Lower lobe of right lung (tissue), 2 donors: Measurements from ENCODE around the gene C4BPA. TPM values are rescaled to one million over a fixed set of nuclear protein-coding genes. Genes with fewer than 3 reads are reported as not detected.

Source experiments
- ATAC-seq, 2 donors: fragments of 200-7000 bp; cut with Tn5 transposase; one replicate each; pipeline ENCODE4 v1.9.1; 2020 to 2022; ENCODE audit warnings: mild to moderate bottlenecking in 2 of 2, moderate library complexity in 2 of 2
- DNase-seq: peaks from one replicate; pipeline ENCODE4 v3.0.0-alpha.2; 2020
- H3K27ac ChIP-seq: fragments of 200-600 bp; one replicate; pipeline ENCODE4 v1.8.0; 2022
- H3K27me3 ChIP-seq: fragments of 200-600 bp; one replicate; pipeline ENCODE4 v1.8.0; 2022; ENCODE audit warnings: low read depth
- H3K36me3 ChIP-seq: fragments of 200-600 bp; one replicate; pipeline ENCODE4 v1.8.0; 2022; ENCODE audit warnings: mild to moderate bottlenecking
- H3K4me1 ChIP-seq: fragments of 200-600 bp; one replicate; pipeline ENCODE4 v1.8.0; 2022
- H3K4me3 ChIP-seq: fragments of 200-600 bp; one replicate; pipeline ENCODE4 v1.8.0; 2022; ENCODE audit warnings: mild to moderate bottlenecking
- H3K9me3 ChIP-seq: fragments of 200-600 bp; one replicate; pipeline ENCODE4 v1.8.0; 2022
- CTCF ChIP-seq: fragments of 200-600 bp; IDR thresholded peaks from one replicate; pipeline ENCODE4 v1.8.0; 2022; ENCODE audit warnings: antibody characterized with exemption, mild to moderate bottlenecking
- intact Hi-C: fragments of 100-400 bp; cut with DNase I; formaldehyde crosslinking; loops from one replicate; pipeline ENCODE4 v1.11.0; 2022
- long read RNA-seq: library from polyadenylated mRNA; unstranded; transcript quantifications from one replicate; pipeline ENCODE4 v2.0.0, GENCODE V29; 2021
- total RNA-seq: library from RNA; stranded (reverse); fragmentation: NEBNext Ultra II Directional; extraction: Animal tissue kit (Norgen Biotek cat#: 25700); gene quantifications from one replicate; pipeline ENCODE4 v1.2.1, GENCODE V29; 2021
- donor health status: DM: no; HTN: yes; CAD: no; lungs with severe emphysema.

Gene C4BPA
- total RNA-seq = 65.2 TPM
- long read RNA-seq, transcript C4BPA-201 (12 exons, 2,243 nt) = major isoform, 54 of 84 reads
- long read RNA-seq, partial matches to known transcripts = 8 of 84 reads
- long read RNA-seq, other reads (novel, unspliced or antisense) = 22 of 84 reads

- intact Hi-C loops = no loop called here
- Histone ChIP-seq H3K4me1 (no peaks in the 10 kb centered on the region), H3K27ac (no peak within 1 kb of the TSS), H3K36me3 (no peaks in the 10 kb centered on the region), H3K9me3 (no peaks in the 10 kb centered on the region), H3K27me3 (no peaks in the 10 kb centered on the region), H3K4me3 (peak within 1 kb of the TSS; percentile 19)
- TF ChIP-seq CTCF = no peak
- ATAC-seq (peak; percentile 71 to 90), DNase-seq (no peak)
These were observed at the start of gene C4BPA for GRCh38 chr1:207103892-207104373. Gene C4BPA (plus strand): TSS chr1:207104233. CDS start chr1:207113026, 8,793 bp downstream.

GRCh38 chr1:207054491-207054890 lies 49.5 kb upstream of the C4BPA start:
- ATAC-seq (no peak), DNase-seq (no peak)
- Histone ChIP-seq H3K36me3 (peaks cover under 1% of the 10 kb centered on the region), H3K27me3 (no peaks in the 10 kb centered on the region), H3K9me3 (no peaks in the 10 kb centered on the region), H3K4me1 (peaks cover 38% of the 10 kb centered on the region), H3K4me3 (peak overlapping the region; percentile 74), H3K27ac (peak overlapping the region; percentile 92)
- intact Hi-C loops = no loop called here
- no peak for TF ChIP-seq CTCF

DNA sequence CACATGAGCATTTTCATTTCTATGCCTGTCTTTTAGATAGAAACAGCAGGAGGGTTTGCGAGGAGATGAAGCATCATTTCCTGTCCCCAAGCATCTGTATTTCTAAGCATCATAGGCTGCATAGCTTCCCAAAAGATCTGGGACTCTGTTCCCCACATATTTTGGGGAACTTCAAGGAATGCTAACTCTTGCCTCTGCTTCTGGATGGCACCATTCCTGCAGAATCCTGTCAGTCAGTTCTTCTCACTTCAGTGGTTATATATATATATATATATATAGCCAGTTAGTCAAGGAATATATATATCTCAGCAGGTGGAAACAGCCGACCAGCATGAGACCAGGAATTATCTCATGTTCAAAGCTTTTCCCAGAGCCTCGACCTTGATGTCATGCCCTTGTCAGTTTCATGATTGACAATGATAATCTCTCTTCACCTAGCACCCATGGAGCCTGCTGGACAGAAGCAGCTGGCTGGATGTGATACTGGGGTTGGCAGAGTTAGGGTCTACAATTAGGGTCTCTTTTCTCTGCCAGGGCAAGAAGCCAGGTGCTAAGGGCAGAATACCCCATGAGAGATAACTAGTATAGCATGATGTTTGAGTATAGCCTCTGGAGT lies 48.5 kb upstream of the C4BPA start:
- no peak for DNase-seq
- Histone ChIP-seq H3K4me1 (peaks cover 40% of the 10 kb centered on the region), H3K27me3 (no peaks in the 10 kb centered on the region), H3K4me3 (no peak overlapping the region), H3K9me3 (no peaks in the 10 kb centered on the region), H3K27ac (no peak overlapping the region), H3K36me3 (peaks cover 4% of the 10 kb centered on the region)
- no peak for TF ChIP-seq CTCF
- no peak for ATAC-seq
- intact Hi-C loops = no loop called here

DNA sequence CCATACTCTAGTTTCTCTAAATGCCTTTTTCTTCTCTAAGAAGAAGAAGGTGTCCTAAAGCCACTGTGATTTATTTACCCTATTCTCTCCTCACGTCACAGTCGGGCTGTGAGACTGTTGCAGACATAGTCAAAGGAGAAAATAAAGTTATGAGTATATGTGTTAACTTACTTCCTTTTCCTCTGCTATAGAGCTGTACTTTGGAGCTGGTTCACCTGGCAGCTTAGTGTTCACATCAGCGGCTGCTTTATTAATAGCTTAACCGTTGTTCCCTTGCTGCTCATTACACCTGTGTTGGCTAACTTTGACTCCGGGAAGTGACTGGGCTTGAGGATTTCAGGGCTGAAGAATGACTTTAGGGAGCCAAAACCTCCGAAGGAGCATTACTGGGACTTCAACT lies 47.4 kb upstream of the C4BPA start:
- peak in 1 of 2 donors; percentile 5 for ATAC-seq
- Histone ChIP-seq H3K9me3 (no peaks in the 10 kb centered on the region), H3K27me3 (no peaks in the 10 kb centered on the region), H3K4me3 (peak overlapping the region; percentile 8), H3K27ac (peak overlapping the region; percentile 36), H3K4me1 (peaks cover 35% of the 10 kb centered on the region), H3K36me3 (peaks cover 11% of the 10 kb centered on the region)
- TF ChIP-seq CTCF = no peak
- intact Hi-C loops = no loop called here
- no peak for DNase-seq

GRCh38 chr1:207058252-207058651 lies 45.8 kb upstream of the C4BPA start:
- no peak for DNase-seq
- peaks cover 25% of the 10 kb centered on the region for H3K4me1 ChIP-seq
- no peak for TF ChIP-seq CTCF
- no peaks in the 10 kb centered on the region for H3K9me3 ChIP-seq
- no peaks in the 10 kb centered on the region for H3K27me3 ChIP-seq
- H3K4me3 ChIP-seq = no peak overlapping the region
- intact Hi-C loops = no loop called here
- ATAC-seq = no peak
- peaks cover 27% of the 10 kb centered on the region for H3K36me3 ChIP-seq
- H3K27ac ChIP-seq = no peak overlapping the region
